ENCODE data around the gene NSD1. TPM values are rescaled to one million over a fixed set of nuclear protein-coding genes. Genes with fewer than 3 reads are reported as not detected.

NSD1 gene
- total and polyA plus RNA-seq, 10 of the 15 experiments (the other 5 are each of a cell fraction or from before 2014, with no cell fraction given), result 7.0 to 57.9 (median 30.4) TPM

GRCh38 chr5:177089127-177089526 is 44.4 kb upstream of the NSD1 start (continued):
- TF ChIP-seq, protein P1, sequence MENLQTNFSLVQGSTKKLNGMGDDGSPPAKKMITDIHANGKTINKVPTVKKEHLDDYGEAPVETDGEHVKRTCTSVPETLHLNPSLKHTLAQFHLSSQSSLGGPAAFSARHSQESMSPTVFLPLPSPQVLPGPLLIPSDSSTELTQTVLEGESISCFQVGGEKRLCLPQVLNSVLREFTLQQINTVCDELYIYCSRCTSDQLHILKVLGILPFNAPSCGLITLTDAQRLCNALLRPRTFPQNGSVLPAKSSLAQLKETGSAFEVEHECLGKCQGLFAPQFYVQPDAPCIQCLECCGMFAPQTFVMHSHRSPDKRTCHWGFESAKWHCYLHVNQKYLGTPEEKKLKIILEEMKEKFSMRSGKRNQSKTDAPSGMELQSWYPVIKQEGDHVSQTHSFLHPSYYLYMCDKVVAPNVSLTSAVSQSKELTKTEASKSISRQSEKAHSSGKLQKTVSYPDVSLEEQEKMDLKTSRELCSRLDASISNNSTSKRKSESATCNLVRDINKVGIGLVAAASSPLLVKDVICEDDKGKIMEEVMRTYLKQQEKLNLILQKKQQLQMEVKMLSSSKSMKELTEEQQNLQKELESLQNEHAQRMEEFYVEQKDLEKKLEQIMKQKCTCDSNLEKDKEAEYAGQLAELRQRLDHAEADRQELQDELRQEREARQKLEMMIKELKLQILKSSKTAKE (IDR thresholded peaks at IDR 0.05; ENCODE audit: low read depth, poor library complexity, severe bottlenecking), result no peak
- no peak for TF ChIP-seq NFYB (IDR thresholded peaks at IDR 0.05; ENCODE audit: insufficient read depth, low read depth, low read length)
- TF ChIP-seq SUPT20H (IDR thresholded peaks at IDR 0.05; ENCODE audit: borderline replicate concordance, control insufficient read depth, low read depth, low read length), result no peak
- TF ChIP-seq TCF3 (IDR thresholded peaks at IDR 0.05; ENCODE audit: borderline replicate concordance, insufficient read depth, low read depth, low read length), result no peak
- TF ChIP-seq, protein P2, sequence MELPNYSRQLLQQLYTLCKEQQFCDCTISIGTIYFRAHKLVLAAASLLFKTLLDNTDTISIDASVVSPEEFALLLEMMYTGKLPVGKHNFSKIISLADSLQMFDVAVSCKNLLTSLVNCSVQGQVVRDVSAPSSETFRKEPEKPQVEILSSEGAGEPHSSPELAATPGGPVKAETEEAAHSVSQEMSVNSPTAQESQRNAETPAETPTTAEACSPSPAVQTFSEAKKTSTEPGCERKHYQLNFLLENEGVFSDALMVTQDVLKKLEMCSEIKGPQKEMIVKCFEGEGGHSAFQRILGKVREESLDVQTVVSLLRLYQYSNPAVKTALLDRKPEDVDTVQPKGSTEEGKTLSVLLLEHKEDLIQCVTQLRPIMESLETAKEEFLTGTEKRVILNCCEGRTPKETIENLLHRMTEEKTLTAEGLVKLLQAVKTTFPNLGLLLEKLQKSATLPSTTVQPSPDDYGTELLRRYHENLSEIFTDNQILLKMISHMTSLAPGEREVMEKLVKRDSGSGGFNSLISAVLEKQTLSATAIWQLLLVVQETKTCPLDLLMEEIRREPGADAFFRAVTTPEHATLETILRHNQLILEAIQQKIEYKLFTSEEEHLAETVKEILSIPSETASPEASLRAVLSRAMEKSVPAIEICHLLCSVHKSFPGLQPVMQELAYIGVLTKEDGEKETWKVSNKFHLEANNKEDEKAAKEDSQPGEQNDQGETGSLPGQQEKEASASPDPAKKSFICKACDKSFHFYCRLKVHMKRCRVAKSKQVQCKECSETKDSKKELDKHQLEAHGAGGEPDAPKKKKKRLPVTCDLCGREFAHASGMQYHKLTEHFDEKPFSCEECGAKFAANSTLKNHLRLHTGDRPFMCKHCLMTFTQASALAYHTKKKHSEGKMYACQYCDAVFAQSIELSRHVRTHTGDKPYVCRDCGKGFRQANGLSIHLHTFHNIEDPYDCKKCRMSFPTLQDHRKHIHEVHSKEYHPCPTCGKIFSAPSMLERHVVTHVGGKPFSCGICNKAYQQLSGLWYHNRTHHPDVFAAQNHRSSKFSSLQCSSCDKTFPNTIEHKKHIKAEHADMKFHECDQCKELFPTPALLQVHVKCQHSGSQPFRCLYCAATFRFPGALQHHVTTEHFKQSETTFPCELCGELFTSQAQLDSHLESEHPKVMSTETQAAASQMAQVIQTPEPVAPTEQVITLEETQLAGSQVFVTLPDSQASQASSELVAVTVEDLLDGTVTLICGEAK (IDR thresholded peaks at IDR 0.05; ENCODE audit: borderline replicate concordance), result no peak
- TF ChIP-seq MYC (IDR thresholded peaks at IDR 0.05; ENCODE audit: insufficient read depth, insufficient read length, insufficient replicate concordance, low read length, severe bottlenecking), result no peak
